Measurements from ENCODE around the gene CHD1L. TPM values are rescaled to one million over a fixed set of nuclear protein-coding genes. Genes with fewer than 3 reads are reported as not detected.

Gene CHD1L
- polyA plus RNA-seq, 1 donor from 2014 or later, result 29.5 TPM

DNA sequence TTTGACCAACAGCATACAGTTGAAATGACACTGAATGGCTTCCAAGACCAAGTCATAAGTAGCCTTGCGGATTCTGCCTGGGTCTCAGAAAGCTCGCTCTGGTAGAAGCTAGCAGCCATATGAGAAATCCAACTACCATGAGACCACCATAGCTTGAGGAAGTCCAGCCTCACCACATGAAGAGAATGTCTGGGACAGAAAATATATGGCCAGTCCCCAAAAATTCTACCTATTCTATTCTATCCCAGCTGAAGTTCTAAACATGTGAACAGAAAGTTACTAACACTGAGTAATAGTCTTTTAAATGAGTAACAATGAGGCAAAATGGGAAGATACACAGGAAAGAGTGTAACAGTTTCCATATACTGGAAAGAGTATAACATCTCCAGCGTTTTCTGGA is 26.4 kb upstream of the CHD1L start:
- H3K27ac ChIP-seq (ENCODE audit: low read length), result no peak overlapping the region
- H3K9me2 ChIP-seq (ENCODE audit: insufficient read depth, low read length), result no peaks in the 10 kb centered on the region
- no peaks in the 10 kb centered on the region for H4K20me1 ChIP-seq (ENCODE audit: insufficient read depth)
- TF ChIP-seq EP300 (conservative IDR thresholded peaks at IDR 0.05; ENCODE audit: poor library complexity, severe bottlenecking), result no peak
- TF ChIP-seq SMC3 (conservative IDR thresholded peaks at IDR 0.05; ENCODE audit: poor library complexity), result no peak
- no peak for TF ChIP-seq POLR2AphosphoS5 (IDR thresholded peaks at IDR 0.05)
- TF ChIP-seq, protein P1, sequence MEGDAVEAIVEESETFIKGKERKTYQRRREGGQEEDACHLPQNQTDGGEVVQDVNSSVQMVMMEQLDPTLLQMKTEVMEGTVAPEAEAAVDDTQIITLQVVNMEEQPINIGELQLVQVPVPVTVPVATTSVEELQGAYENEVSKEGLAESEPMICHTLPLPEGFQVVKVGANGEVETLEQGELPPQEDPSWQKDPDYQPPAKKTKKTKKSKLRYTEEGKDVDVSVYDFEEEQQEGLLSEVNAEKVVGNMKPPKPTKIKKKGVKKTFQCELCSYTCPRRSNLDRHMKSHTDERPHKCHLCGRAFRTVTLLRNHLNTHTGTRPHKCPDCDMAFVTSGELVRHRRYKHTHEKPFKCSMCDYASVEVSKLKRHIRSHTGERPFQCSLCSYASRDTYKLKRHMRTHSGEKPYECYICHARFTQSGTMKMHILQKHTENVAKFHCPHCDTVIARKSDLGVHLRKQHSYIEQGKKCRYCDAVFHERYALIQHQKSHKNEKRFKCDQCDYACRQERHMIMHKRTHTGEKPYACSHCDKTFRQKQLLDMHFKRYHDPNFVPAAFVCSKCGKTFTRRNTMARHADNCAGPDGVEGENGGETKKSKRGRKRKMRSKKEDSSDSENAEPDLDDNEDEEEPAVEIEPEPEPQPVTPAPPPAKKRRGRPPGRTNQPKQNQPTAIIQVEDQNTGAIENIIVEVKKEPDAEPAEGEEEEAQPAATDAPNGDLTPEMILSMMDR (IDR thresholded peaks at IDR 0.05; ENCODE audit: poor library complexity, severe bottlenecking), result no peak
- TF ChIP-seq EZH2 (IDR thresholded peaks at IDR 0.05; ENCODE audit: borderline replicate concordance, insufficient read depth, low read length, poor library complexity, severe bottlenecking), result no peak
- no peak overlapping the region for H3K4me3 ChIP-seq (ENCODE audit: low read length)
- H3K9me3 ChIP-seq (ENCODE audit: low read length), result no peaks in the 10 kb centered on the region
- H3F3A ChIP-seq (ENCODE audit: insufficient read depth, low read length, poor library complexity, severe bottlenecking), result no peaks in the 10 kb centered on the region
- H3K27me3 ChIP-seq (ENCODE audit: insufficient read depth, low read depth, low read length), result no peaks in the 10 kb centered on the region
- no peak overlapping the region for H3K9ac ChIP-seq (ENCODE audit: low read length)
- H3K79me2 ChIP-seq (replicated peaks; ENCODE audit: insufficient read depth, low read length), result no peaks in the 10 kb centered on the region
- H2AFZ ChIP-seq (ENCODE audit: low read depth, low read length), result no peak overlapping the region
- H3K36me3 ChIP-seq (ENCODE audit: insufficient read depth, low read length), result no peaks in the 10 kb centered on the region
- no peak overlapping the region for H3K4me2 ChIP-seq (ENCODE audit: low read length)

GRCh38 chr1:147217141-147217540 is 25.3 kb upstream of the CHD1L start:
- H4K20me1 ChIP-seq (ENCODE audit: insufficient read depth), result no peaks in the 10 kb centered on the region
- H3K9me3 ChIP-seq (ENCODE audit: low read length), result no peaks in the 10 kb centered on the region
- H3F3A ChIP-seq (ENCODE audit: insufficient read depth, low read length, poor library complexity, severe bottlenecking), result no peaks in the 10 kb centered on the region
- H3K9me2 ChIP-seq (ENCODE audit: insufficient read depth, low read length), result no peaks in the 10 kb centered on the region
- H3K9ac ChIP-seq (ENCODE audit: low read length), result no peak overlapping the region
- H3K4me2 ChIP-seq (ENCODE audit: low read length), result no peak overlapping the region
- no peak overlapping the region for H3K4me3 ChIP-seq (ENCODE audit: low read length)
- H3K36me3 ChIP-seq (ENCODE audit: insufficient read depth, low read length), result no peaks in the 10 kb centered on the region
- H2AFZ ChIP-seq (ENCODE audit: low read depth, low read length), result no peak overlapping the region
- H3K27ac ChIP-seq (ENCODE audit: low read length), result no peak overlapping the region
- H3K79me2 ChIP-seq (replicated peaks; ENCODE audit: insufficient read depth, low read length), result no peaks in the 10 kb centered on the region
- no peaks in the 10 kb centered on the region for H3K27me3 ChIP-seq (ENCODE audit: insufficient read depth, low read depth, low read length)
- TF ChIP-seq EP300 (conservative IDR thresholded peaks at IDR 0.05; ENCODE audit: poor library complexity, severe bottlenecking), result no peak
- no peak for TF ChIP-seq EZH2 (IDR thresholded peaks at IDR 0.05; ENCODE audit: borderline replicate concordance, insufficient read depth, low read length, poor library complexity, severe bottlenecking)
- TF ChIP-seq, protein P2, sequence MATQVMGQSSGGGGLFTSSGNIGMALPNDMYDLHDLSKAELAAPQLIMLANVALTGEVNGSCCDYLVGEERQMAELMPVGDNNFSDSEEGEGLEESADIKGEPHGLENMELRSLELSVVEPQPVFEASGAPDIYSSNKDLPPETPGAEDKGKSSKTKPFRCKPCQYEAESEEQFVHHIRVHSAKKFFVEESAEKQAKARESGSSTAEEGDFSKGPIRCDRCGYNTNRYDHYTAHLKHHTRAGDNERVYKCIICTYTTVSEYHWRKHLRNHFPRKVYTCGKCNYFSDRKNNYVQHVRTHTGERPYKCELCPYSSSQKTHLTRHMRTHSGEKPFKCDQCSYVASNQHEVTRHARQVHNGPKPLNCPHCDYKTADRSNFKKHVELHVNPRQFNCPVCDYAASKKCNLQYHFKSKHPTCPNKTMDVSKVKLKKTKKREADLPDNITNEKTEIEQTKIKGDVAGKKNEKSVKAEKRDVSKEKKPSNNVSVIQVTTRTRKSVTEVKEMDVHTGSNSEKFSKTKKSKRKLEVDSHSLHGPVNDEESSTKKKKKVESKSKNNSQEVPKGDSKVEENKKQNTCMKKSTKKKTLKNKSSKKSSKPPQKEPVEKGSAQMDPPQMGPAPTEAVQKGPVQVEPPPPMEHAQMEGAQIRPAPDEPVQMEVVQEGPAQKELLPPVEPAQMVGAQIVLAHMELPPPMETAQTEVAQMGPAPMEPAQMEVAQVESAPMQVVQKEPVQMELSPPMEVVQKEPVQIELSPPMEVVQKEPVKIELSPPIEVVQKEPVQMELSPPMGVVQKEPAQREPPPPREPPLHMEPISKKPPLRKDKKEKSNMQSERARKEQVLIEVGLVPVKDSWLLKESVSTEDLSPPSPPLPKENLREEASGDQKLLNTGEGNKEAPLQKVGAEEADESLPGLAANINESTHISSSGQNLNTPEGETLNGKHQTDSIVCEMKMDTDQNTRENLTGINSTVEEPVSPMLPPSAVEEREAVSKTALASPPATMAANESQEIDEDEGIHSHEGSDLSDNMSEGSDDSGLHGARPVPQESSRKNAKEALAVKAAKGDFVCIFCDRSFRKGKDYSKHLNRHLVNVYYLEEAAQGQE (IDR thresholded peaks at IDR 0.05; ENCODE audit: borderline replicate concordance), result no peak
- TF ChIP-seq RAD21 (conservative IDR thresholded peaks at IDR 0.05), result no peak
- TF ChIP-seq SMC3 (conservative IDR thresholded peaks at IDR 0.05; ENCODE audit: poor library complexity), result no peak
- TF ChIP-seq MXI1 (conservative IDR thresholded peaks at IDR 0.05; ENCODE audit: poor library complexity, severe bottlenecking), result no peak
- TF ChIP-seq TAF1 (IDR thresholded peaks at IDR 0.05; ENCODE audit: low read depth), result no peak
- TF ChIP-seq, protein P1 (IDR thresholded peaks at IDR 0.05; ENCODE audit: poor library complexity, severe bottlenecking), result no peak
- no peak for TF ChIP-seq POLR2AphosphoS5 (IDR thresholded peaks at IDR 0.05)
